ELR (cell line): ENCODE results near the gene SOWAHB.

Source experiments
- DNase-seq: peaks from one replicate; pipeline ENCODE4 v3.0.0-alpha.2; 2015; ENCODE audit warnings: low read depth

The SOWAHB gene

DNA sequence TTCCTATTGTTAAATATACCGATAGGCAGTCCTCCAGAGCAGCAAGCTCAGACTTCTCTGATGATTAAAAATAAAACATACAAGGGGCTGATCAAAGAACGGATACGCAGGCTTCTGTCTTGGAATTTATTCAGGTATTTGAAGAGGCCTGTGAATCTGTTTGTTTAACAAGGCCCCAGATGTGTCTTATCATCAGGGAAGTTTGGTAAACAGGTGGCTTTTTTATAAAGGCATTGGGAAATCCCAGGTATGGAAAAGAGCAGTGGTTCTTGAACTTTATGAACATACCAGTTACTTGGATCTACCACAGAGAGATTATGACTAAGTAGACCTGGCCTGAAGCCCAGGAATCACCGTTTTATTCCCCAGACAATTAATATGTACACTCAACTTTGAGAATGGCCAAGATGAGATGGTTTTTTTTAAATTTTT lies 47.9 kb downstream of the SOWAHB start:
- peak; percentile 80 for DNase-seq
